ENCODE data around the gene FNDC10.

FNDC10 gene

DNA sequence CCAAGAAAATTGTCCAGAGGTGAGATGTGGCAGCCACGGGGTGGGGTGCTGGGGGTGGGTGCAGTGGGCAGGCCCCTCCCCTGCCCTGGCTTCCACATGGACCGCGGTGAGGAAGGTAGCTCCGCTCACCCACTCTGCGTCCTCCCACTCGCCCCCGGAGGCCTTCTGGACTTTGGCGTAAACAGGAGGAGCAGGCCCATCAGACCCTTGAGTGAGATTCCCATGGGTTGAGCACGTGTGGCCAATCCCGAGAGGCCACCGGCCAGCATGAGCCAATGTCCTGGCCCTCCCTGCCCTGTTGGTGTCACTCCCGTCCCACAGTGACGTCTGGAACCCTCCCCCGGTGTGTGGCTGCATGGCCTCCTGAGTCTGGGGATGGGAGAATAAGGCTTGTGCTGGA is 51.3 kb downstream of the FNDC10 start:
- no peak for DNase-seq (ENCODE audit: low read depth in 2 of 2)
